HEK293T (cell line): ENCODE results near the gene BCR.
"Not testable (repeated sequence)": the region's sequence is repeated elsewhere in the genome, so short reads cannot be mapped to it uniquely, and the experiment has no call there.

Experiments used
- BHLHE40 ChIP-seq: fragments of 450-650 bp; IDR thresholded peaks from 2 replicates; pipeline ENCODE4 v1.6.1; 2016; ENCODE audit warnings: mild to moderate bottlenecking, moderate library complexity, borderline replicate concordance
- FOXK2 ChIP-seq: fragments of 450-650 bp; IDR thresholded peaks from 2 replicates; pipeline ENCODE4 v1.6.1; 2016; ENCODE audit warnings: mild to moderate bottlenecking
- FOXM1 ChIP-seq: fragments of 450-650 bp; IDR thresholded peaks from 2 replicates; pipeline ENCODE4 v1.6.1; 2017; ENCODE audit warnings: mild to moderate bottlenecking, borderline replicate concordance
- HDGF ChIP-seq: fragments of 450-650 bp; IDR thresholded peaks from 2 replicates; pipeline ENCODE4 v1.6.1; 2017; ENCODE audit warnings: antibody characterized with exemption, borderline replicate concordance
- L3MBTL2 ChIP-seq: fragments of 450-650 bp; conservative IDR thresholded peaks from 2 replicates; pipeline ENCODE4 v1.6.1; 2016; ENCODE audit warnings: mild to moderate bottlenecking
- LEF1 ChIP-seq: fragments of 450-650 bp; IDR thresholded peaks from 2 replicates; pipeline ENCODE4 v1.6.1; 2017; ENCODE audit warnings: mild to moderate bottlenecking, borderline replicate concordance
- SP1 ChIP-seq: fragments of 450-650 bp; IDR thresholded peaks from 2 replicates; pipeline ENCODE4 v1.6.1; 2017
- TARDBP ChIP-seq: fragments of 450-650 bp; IDR thresholded peaks from 2 replicates; pipeline ENCODE4 v1.6.1; 2016
- TF ChIP-seq, protein P1 (sequence below): fragments of 450-650 bp; IDR thresholded peaks from 2 replicates; pipeline ENCODE4 v1.6.1; 2016

DNA sequence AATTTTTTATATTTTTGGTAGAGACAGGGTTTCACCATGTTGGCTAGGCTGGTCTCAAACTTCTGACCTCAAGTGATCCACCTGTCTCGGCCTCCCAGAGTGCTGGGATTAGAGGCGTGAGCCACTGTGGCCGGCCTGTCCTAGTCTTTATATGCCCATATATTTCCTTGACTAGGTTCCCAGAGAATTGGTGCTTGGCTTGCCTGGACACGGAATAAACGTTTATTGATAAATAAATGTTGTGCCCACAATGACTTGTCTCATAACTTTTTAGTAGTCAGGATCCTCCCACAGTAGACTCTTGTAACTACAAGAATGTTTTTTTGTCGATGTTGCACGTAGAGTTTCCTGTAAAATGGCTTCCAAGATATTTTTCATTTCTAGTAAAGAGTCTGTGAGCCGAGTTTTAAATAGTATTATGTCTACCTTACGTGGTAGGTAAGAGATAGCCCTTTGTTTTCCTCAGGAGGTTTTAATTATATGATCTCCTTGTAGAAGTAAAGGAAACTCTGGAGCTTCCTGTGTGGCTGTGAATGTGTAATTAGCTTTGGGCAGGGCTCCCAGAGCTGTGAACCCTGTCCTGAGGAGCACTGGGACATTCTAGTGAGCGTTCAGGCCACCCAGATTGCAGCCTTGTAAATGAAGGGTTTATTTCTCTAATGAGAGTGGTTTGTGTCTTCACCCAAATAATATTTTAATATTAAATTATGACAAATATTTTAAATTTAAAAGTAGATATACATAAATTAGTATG lies 161.8 kb downstream of the BCR start:
- TF ChIP-seq FOXM1, FOXK2, SP1, L3MBTL2, HDGF, LEF1, BHLHE40, TARDBP: not testable (repeated sequence)
- TF ChIP-seq, protein P1, sequence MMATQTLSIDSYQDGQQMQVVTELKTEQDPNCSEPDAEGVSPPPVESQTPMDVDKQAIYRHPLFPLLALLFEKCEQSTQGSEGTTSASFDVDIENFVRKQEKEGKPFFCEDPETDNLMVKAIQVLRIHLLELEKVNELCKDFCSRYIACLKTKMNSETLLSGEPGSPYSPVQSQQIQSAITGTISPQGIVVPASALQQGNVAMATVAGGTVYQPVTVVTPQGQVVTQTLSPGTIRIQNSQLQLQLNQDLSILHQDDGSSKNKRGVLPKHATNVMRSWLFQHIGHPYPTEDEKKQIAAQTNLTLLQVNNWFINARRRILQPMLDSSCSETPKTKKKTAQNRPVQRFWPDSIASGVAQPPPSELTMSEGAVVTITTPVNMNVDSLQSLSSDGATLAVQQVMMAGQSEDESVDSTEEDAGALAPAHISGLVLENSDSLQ = not testable (repeated sequence)
